ENCODE results near the gene ADCY1.

GRCh38 chr7:45583296-45583695 is 9.1 kb downstream of the ADCY1 start:
- no peak for TF ChIP-seq CTCF (IDR thresholded peaks at IDR 0.05; ENCODE audit: extremely low read depth in 1 of 2, insufficient read depth in 1 of 2, low read depth in 1 of 2, low read length in 2 of 2)
- TF ChIP-seq POLR2A (IDR thresholded peaks at IDR 0.05; ENCODE audit: low read depth, low read length) = no peak
- no peak for TF ChIP-seq POLR2AphosphoS5 (IDR thresholded peaks at IDR 0.05; ENCODE audit: insufficient read depth, low read depth, low read length)
- TF ChIP-seq EZH2 (IDR thresholded peaks at IDR 0.05; ENCODE audit: borderline replicate concordance, low read depth, low read length, severe bottlenecking) = no peak
- TF ChIP-seq MAX (IDR thresholded peaks at IDR 0.05; ENCODE audit: insufficient read depth, insufficient read length) = no peak
- no peak for TF ChIP-seq FOS (IDR thresholded peaks at IDR 0.05; ENCODE audit: borderline replicate concordance, insufficient read depth, low read length)
- no peak for TF ChIP-seq JUN (IDR thresholded peaks at IDR 0.05; ENCODE audit: borderline replicate concordance, insufficient read depth, insufficient read length, low read depth)
- no peak for TF ChIP-seq MYC (IDR thresholded peaks at IDR 0.05; ENCODE audit: low read depth, low read length)

Measured in endothelial cell of umbilical vein (primary cell).